GM21390 (cell line): ENCODE results near the gene BACE2.

Source experiments
- ATAC-seq: cut with Tn5 transposase; IDR thresholded peaks from one replicate; pipeline ENCODE4 v1.9.1; 2021; ENCODE audit not compliant: unreplicated experiment

The BACE2 gene

GRCh38 chr21:41147979-41148355 is 20.0 kb upstream of the BACE2 start:
- ATAC-seq: no peak

DNA sequence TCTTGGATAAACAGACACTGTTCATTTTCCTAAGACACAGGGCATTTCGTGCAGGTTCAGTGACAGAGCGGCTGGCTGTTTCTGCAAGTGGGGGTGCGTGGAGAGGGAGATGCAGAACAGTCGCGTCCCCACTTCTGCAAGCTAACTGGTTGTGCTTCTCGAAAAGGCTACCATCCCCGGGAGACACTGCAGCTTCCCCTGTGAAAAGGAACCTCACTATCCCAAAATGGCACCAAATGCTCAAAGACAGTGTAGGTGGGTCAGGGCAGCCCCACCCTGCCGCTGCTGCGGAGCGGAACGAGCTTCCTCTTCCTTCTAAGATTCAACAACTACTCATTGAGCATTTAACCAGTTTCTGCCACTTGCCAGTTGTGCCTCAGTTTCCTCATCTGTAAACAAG is 19.2 kb upstream of the BACE2 start:
- ATAC-seq: no peak

DNA sequence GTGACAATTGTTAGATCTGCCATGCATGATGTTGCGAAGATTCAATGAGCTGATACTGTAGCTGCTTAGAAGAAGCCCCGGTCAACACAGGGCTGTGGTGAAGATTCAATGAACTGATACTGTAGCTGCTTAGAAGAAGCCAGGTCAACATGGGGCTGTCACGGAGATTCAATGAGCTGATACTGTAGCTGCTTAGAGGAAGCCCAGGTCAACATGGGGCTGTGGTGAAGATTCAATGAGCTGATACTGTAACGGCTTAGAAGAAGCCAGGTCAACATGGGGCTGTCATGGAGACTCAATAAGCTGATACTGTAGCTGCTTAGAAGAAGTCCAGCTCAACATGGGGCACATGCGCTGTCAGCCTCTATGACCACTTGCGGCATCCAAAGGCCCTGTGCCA is 18.8 kb upstream of the BACE2 start:
- no peak for ATAC-seq

DNA sequence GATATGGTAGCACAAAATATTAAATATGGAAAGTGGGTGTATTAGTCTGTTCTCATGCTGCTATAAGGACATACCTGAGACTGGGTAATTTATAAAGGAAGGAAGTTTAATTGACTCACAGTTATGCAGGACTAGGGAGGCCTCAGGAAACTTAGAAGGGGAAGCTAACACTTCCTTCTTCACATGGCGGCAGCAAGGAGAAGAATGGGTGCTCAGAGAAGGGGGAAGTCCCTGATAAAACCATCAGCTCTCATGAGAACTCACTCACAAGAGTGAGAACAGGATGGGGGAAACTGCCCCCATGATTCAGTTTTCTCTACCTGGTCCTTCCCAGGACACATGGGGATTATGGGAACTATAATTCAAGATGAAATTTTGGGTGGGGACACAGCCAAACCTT is 15.8 kb upstream of the BACE2 start:
- ATAC-seq: no peak

GRCh38 chr21:41153443-41153842 is 14.5 kb upstream of the BACE2 start:
- no peak for ATAC-seq

GRCh38 chr21:41156142-41156541 is 11.8 kb upstream of the BACE2 start:
- no peak for ATAC-seq

GRCh38 chr21:41158026-41158425 is 9.9 kb upstream of the BACE2 start:
- no peak for ATAC-seq

DNA sequence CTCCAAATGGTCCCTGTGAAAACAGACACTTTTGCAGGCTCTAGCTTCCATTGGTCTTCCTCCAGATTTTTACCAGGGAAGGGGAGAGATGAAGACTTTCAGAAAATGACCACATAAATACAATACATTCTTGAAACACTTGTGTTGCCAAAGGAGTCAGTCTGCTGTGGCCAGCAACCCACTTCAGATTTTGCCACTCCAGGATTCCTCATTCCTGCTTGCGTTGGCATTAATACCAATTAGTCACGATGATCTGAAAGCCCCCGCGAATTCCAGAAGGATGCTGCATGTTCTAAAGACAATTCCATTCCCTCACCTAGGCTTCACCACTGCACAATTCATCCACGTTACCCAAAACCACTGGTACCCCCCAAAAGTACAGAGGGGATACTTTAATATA is 7.9 kb upstream of the BACE2 start:
- ATAC-seq: no peak

- ATAC-seq: no peak
Observed at GRCh38 chr21:41161428-41161827, 6.5 kb upstream of the BACE2 start.

- no peak for ATAC-seq
Observed at GRCh38 chr21:41162096-41162495, 5.9 kb upstream of the BACE2 start.

GRCh38 chr21:41163091-41163490 is 4.9 kb upstream of the BACE2 start:
- ATAC-seq: no peak

- ATAC-seq: no peak
Observed at GRCh38 chr21:41164052-41164451, 3.9 kb upstream of the BACE2 start.

GRCh38 chr21:41164981-41165655 is 2.8 kb upstream of the BACE2 start:
- ATAC-seq: no peak

DNA sequence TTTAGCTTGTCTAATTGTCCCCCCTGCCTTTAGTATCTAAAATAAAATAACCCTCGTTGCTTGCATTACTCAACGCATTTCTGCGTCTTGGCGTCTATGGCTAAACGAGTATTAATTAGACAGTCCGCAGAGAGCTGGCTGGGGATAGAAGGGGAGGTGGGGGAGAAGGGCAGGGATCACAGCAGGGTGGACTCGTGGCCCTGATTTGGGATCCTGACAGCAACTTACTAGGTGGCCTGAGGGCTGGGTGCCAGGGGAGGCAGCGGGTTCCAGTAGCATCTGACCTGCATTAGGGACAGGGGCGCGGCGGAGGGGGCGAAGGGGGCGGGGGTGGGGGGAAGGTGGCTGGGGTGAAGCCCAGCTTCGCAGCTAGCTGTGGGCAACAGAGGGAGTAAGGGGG is 1.1 kb upstream of the BACE2 start:
- no peak for ATAC-seq

DNA sequence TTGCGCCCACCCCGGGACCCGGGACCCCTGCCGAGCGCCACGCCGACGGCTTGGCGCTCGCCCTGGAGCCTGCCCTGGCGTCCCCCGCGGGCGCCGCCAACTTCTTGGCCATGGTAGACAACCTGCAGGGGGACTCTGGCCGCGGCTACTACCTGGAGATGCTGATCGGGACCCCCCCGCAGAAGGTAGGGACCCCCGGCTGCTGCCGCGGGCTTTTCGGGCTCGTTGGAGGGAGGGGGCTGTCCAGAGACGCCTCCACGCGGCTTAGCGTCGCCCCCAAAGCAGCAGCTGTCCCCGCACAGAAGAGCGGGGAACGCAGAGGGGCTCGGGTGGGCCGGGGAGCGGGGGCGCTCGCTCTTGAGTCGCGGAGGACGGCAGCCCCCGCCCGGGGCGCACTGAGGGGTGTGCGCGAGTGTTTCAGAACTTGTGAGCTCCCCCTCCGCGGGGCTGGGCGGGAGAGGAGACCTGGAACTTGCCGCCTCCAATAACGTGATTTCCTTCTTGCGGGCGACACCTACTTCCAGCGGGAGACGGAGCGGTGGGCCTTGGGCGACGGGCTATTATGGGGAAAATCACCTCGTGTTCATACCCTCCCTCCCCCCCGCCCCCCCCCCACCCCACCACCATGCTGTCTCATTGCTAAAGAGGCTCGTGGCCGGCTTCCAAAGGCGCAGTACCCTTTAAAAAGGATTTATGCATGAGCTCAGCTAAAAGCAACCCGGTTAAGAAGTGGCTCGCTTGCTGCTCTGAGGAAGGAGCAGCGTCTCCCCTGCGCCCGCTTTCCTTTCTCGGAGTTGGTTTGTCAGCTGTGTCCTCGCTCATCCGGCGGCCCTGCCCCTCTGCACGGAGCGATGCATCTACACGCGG is 664 bp downstream of the BACE2 start:
- ATAC-seq: no peak

DNA sequence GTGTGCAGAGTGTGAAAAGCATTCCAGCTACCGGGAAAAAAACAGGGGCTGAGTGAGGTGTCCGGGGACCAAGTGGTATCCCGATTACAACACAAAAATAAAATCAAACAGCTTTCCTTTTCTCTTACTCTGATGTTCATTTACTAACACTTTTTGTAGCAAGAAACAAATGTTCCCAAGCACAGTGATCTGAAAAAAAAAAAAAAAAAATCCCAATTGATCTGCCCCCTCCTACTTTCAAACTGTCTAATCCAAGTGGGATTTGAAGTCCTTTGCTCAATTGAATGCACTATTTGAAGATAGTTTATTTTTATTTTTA is 1.3 kb downstream of the BACE2 start:
- no peak for ATAC-seq

DNA sequence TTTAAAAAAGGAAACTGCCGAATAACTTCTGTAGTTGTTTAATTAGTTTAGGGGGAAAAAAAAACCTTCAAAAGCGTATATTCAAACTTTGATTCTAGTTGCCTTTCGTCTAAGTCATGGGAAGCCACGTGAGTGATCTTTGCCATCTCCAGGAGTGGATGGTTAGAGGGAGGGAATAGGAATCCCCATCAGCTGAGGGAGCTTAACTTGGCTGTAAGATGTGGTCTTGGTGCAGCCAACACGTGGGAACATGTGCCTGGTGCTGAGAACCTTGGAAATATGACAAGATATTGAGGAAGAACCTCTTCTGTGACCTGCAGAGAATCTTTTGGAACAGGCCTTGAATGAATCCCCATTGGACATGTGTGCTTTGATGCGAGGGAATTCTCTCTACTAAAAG is 1.7 kb downstream of the BACE2 start:
- no peak for ATAC-seq

GRCh38 chr21:41170442-41170841 is 2.5 kb downstream of the BACE2 start:
- no peak for ATAC-seq

DNA sequence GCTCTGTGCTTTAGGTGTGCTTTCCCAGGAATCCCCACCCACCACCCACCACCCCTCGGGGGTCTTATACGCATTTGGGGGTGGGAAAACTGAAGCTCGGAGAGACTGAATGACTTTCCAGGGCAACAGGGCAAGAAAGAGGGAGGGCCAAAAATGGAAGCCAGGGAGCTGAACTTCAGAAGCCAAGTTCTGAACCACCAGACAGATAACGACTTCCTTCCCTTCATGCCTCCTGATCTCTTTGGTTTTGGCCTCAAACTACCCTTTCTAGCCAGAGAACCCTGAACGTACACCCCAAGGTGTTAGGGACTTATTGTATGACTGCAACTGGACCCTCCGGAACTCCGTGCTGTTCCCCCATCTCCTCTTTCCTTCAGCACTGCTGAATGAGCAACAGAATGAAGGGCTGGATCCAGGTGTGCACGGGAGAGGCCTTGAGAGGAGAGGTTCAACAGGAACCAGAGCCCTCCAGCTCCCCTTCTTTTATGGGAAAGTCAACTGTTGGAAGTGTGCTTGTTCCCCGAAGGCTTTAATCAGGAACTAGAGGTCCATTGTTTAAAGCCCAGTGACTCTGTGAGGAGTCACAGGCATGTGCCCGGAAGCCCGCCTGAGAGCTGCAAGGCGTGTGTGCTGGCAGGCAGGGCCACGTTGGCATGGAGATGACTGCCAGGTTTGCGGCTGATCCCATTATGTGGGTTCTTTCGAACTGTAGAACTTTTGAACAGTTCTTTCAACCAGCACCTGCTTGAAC is 3.1 kb downstream of the BACE2 start:
- no peak for ATAC-seq

GRCh38 chr21:41175080-41175479 is 7.1 kb downstream of the BACE2 start:
- ATAC-seq: no peak

GRCh38 chr21:41176846-41177245 is 8.9 kb downstream of the BACE2 start:
- no peak for ATAC-seq

GRCh38 chr21:41180752-41181151 is 12.8 kb downstream of the BACE2 start:
- no peak for ATAC-seq
